Glomerular visceral epithelial cell (primary cell): ENCODE results near the gene CUZD1.

Experiments used
- DNase-seq: peaks from one replicate; pipeline ENCODE4 v3.0.0-alpha.2; 2016; ENCODE audit errors: extremely low spot score

The CUZD1 gene

GRCh38 chr10:122815458-122815857 lies 30.2 kb downstream of the CUZD1 start:
- no peak for DNase-seq

GRCh38 chr10:122814493-122814892 lies 31.2 kb downstream of the CUZD1 start:
- no peak for DNase-seq

- DNase-seq: no peak
These were observed 32.9 kb downstream of the CUZD1 start for GRCh38 chr10:122812751-122813150.

GRCh38 chr10:122802282-122802681 lies 43.4 kb downstream of the CUZD1 start:
- DNase-seq: no peak

GRCh38 chr10:122798704-122799231 lies 46.9 kb downstream of the CUZD1 start:
- no peak for DNase-seq

GRCh38 chr10:122796796-122797195 lies 48.9 kb downstream of the CUZD1 start:
- no peak for DNase-seq

GRCh38 chr10:122795924-122796323 lies 49.7 kb downstream of the CUZD1 start:
- no peak for DNase-seq

GRCh38 chr10:122786269-122786668 lies 59.4 kb downstream of the CUZD1 start:
- DNase-seq: peak; percentile 18

GRCh38 chr10:122782911-122783310 lies 62.7 kb downstream of the CUZD1 start:
- DNase-seq: no peak
